ENCODE data around the gene C1QTNF1. TPM values are rescaled to one million over a fixed set of nuclear protein-coding genes. Genes with fewer than 3 reads are reported as not detected.

The C1QTNF1 gene
- total RNA-seq, 2 experiments from 2014 or later: not detected

DNA sequence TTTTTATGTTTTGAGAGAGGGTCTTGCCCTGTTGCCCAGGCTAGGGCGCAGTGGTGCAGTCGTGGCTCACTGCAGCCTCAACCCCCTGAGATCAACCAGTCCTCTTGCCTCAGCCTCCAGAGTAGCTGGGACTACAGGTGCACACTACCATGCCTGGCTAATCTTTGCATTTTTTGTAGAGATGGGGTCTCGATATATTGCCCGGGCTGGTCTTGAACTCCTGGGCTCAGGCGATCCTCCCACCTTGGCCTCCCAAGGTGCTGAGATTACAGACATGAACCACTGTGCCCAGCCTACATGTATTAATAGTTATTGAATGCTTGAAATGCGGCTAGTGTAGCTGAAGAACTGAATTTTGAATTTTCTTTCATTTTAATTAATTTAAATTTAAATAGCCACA, 12.2 kb downstream of the C1QTNF1 start:
- no peaks in the 10 kb centered on the region for H3K36me3 ChIP-seq (ENCODE audit: insufficient read depth, low read length)
- no peaks in the 10 kb centered on the region for H3K9me2 ChIP-seq (ENCODE audit: insufficient read depth, low read length)
- ChIA-PET POLR2A (no interaction called here), CTCF (ENCODE audit: unreplicated experiment) (interaction anchor here (0.8 to 1.0 kb wide), 2 partner anchors 11 to 35 kb away, joined by 3 read pairs; no protein-coding TSS in a partner anchor)
- H4K20me1 ChIP-seq (ENCODE audit: insufficient read depth, low read length): no peaks in the 10 kb centered on the region
- DNase-seq (ENCODE audit: low spot score): no peak
- no peaks in the 10 kb centered on the region for H3K79me2 ChIP-seq (ENCODE audit: insufficient read depth, low read depth, low read length)
- no peak overlapping the region for H3K4me3 ChIP-seq (ENCODE audit: low read depth, low read length, poor library complexity, severe bottlenecking)
- BruUV-seq (replicated peaks): no TSS peak
- H3K27ac ChIP-seq (ENCODE audit: low read depth, low read length, poor library complexity, severe bottlenecking): no peak overlapping the region
- no peak overlapping the region for H2AFZ ChIP-seq (ENCODE audit: low read length)
- no peaks in the 10 kb centered on the region for H3K9me3 ChIP-seq (ENCODE audit: low read length)
- H3K4me1 ChIP-seq (ENCODE audit: insufficient read depth, low read length, poor library complexity, severe bottlenecking): no peaks in the 10 kb centered on the region
- intact Hi-C loops (cut with micrococcal nuclease; ENCODE audit: unreplicated experiment): no loop called here
- H3K4me2 ChIP-seq (ENCODE audit: low read length): no peak overlapping the region
- TF ChIP-seq, protein P1, sequence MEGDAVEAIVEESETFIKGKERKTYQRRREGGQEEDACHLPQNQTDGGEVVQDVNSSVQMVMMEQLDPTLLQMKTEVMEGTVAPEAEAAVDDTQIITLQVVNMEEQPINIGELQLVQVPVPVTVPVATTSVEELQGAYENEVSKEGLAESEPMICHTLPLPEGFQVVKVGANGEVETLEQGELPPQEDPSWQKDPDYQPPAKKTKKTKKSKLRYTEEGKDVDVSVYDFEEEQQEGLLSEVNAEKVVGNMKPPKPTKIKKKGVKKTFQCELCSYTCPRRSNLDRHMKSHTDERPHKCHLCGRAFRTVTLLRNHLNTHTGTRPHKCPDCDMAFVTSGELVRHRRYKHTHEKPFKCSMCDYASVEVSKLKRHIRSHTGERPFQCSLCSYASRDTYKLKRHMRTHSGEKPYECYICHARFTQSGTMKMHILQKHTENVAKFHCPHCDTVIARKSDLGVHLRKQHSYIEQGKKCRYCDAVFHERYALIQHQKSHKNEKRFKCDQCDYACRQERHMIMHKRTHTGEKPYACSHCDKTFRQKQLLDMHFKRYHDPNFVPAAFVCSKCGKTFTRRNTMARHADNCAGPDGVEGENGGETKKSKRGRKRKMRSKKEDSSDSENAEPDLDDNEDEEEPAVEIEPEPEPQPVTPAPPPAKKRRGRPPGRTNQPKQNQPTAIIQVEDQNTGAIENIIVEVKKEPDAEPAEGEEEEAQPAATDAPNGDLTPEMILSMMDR (conservative IDR thresholded peaks at IDR 0.05; ENCODE audit: low read length): no peak
- no peak for TF ChIP-seq EZH2phosphoT487 (IDR thresholded peaks at IDR 0.05; ENCODE audit: borderline replicate concordance, low read depth, low read length)

DNA sequence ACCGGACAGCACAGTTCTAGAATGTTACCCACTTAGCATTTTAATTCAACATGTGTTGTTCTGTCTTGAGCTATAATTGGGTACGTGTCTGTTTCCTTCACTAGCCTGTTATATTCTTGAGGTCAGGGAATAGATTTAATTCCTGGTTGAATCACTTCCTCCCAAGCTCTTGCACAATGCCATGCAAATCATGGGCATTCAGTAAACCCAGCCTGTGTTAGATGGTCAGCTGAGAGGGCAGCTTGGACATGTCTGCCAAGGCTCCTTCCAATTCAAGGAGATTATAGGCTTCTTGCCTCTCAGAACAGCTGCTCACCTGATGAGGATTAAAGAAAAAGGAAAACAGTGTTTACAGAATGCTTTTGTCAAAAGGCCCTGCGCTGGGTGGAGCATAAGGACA, 12.6 kb downstream of the C1QTNF1 start:
- H2AFZ ChIP-seq (ENCODE audit: low read length): no peak overlapping the region
- ChIA-PET POLR2A (interaction anchor here (0.6 kb wide), 1 partner anchor 1585 kb away, joined by 3 read pairs; no protein-coding TSS in a partner anchor), CTCF (ENCODE audit: unreplicated experiment) (interaction anchor here (0.8 to 1.0 kb wide), 2 partner anchors 11 to 36 kb away, joined by 3 read pairs; no protein-coding TSS in a partner anchor)
- H3K9me3 ChIP-seq (ENCODE audit: low read length): no peaks in the 10 kb centered on the region
- TF ChIP-seq EZH2phosphoT487 (IDR thresholded peaks at IDR 0.05; ENCODE audit: borderline replicate concordance, low read depth, low read length): no peak
- TF ChIP-seq, protein P1 (conservative IDR thresholded peaks at IDR 0.05; ENCODE audit: low read length): no peak
- no peaks in the 10 kb centered on the region for H3K36me3 ChIP-seq (ENCODE audit: insufficient read depth, low read length)
- H3K79me2 ChIP-seq (ENCODE audit: insufficient read depth, low read depth, low read length): no peaks in the 10 kb centered on the region
- no peak overlapping the region for H3K4me2 ChIP-seq (ENCODE audit: low read length)
- intact Hi-C loops (cut with micrococcal nuclease; ENCODE audit: unreplicated experiment): no loop called here
- DNase-seq (ENCODE audit: low spot score): no peak
- no peaks in the 10 kb centered on the region for H3K9me2 ChIP-seq (ENCODE audit: insufficient read depth, low read length)
- no TSS peak for BruUV-seq (replicated peaks)
- no peaks in the 10 kb centered on the region for H3K4me1 ChIP-seq (ENCODE audit: insufficient read depth, low read length, poor library complexity, severe bottlenecking)
- H3K4me3 ChIP-seq (ENCODE audit: low read depth, low read length, poor library complexity, severe bottlenecking): no peak overlapping the region
- no peaks in the 10 kb centered on the region for H4K20me1 ChIP-seq (ENCODE audit: insufficient read depth, low read length)
- H3K27ac ChIP-seq (ENCODE audit: low read depth, low read length, poor library complexity, severe bottlenecking): no peak overlapping the region

DNA sequence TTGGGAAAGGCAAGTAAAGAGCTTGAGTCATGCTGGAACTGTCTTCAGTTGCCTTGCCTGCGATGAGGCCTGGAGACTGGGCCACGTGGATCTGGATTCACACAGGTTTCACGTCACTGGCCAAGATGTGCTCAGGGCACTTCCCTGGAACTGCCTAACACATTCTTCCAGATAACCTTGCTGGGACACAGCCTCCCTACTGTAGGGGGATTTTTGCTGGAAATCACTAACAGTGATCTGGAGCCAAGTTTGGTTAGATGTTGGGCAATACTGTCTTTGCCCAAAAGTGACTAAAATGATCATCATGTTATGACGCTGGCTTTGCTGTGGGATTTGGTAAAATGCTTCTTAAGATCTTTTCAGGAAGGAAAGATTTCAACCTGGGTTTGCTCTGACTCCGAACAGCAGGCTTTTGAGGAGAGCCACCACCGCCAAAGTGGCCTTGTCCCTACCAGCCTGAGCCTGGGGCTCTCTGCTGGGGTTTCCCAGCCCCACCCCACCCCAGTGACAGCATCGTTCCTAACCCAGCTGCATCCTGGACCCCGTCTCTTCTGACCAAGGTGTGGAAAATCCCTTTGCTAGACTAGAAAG, 14.7 kb downstream of the C1QTNF1 start:
- no peaks in the 10 kb centered on the region for H3K4me1 ChIP-seq (ENCODE audit: insufficient read depth, low read length, poor library complexity, severe bottlenecking)
- H3K4me3 ChIP-seq (ENCODE audit: low read depth, low read length, poor library complexity, severe bottlenecking): no peak overlapping the region
- ChIA-PET POLR2A (no interaction called here), CTCF (ENCODE audit: unreplicated experiment) (no interaction called here)
- H4K20me1 ChIP-seq (ENCODE audit: insufficient read depth, low read length): no peaks in the 10 kb centered on the region
- DNase-seq (ENCODE audit: low spot score): no peak
- no peaks in the 10 kb centered on the region for H3K9me3 ChIP-seq (ENCODE audit: low read length)
- no peaks in the 10 kb centered on the region for H3K36me3 ChIP-seq (ENCODE audit: insufficient read depth, low read length)
- H3K27ac ChIP-seq (ENCODE audit: low read depth, low read length, poor library complexity, severe bottlenecking): no peak overlapping the region
- no peak overlapping the region for H2AFZ ChIP-seq (ENCODE audit: low read length)
- intact Hi-C loops (cut with micrococcal nuclease; ENCODE audit: unreplicated experiment): no loop called here
- H3K9me2 ChIP-seq (ENCODE audit: insufficient read depth, low read length): no peaks in the 10 kb centered on the region
- H3K79me2 ChIP-seq (ENCODE audit: insufficient read depth, low read depth, low read length): no peaks in the 10 kb centered on the region
- TF ChIP-seq, protein P1 (conservative IDR thresholded peaks at IDR 0.05; ENCODE audit: low read length): no peak
- no peak for TF ChIP-seq EZH2phosphoT487 (IDR thresholded peaks at IDR 0.05; ENCODE audit: borderline replicate concordance, low read depth, low read length)
- BruUV-seq (replicated peaks): no TSS peak
- no peak overlapping the region for H3K4me2 ChIP-seq (ENCODE audit: low read length)
